ENCODE measurements around the gene SRSF3. TPM values are rescaled to one million over a fixed set of nuclear protein-coding genes. Genes with fewer than 3 reads are reported as not detected.

Gene SRSF3
- total and polyA plus RNA-seq, 9 of the 15 experiments (the other 6 are each of a cell fraction or from before 2014, with no cell fraction given) = 337 to 1,200 (median 518) TPM

GRCh38 chr6:36546920-36547645 is 47.1 kb upstream of the SRSF3 start, which contains the start of gene STK38 (continued):
- TF ChIP-seq STAT6 (CRISPR knock-in tag; IDR thresholded peaks at IDR 0.05) (no peak), HNRNPK (IDR thresholded peaks at IDR 0.05; ENCODE audit: low read depth, low read length, poor library complexity, severe bottlenecking) (no peak), ZNF655 (CRISPR knock-in tag; IDR thresholded peaks at IDR 0.05) (no peak), CBX1 (IDR thresholded peaks at IDR 0.05; ENCODE audit: low read depth) (peak; percentile 57; the same call in 1 of the 2 replicates), MTA1 (IDR thresholded peaks at IDR 0.05; ENCODE audit: borderline replicate concordance) (peak; percentile 85), ZNF695 (CRISPR knock-in tag; IDR thresholded peaks at IDR 0.05) (no peak), TSHZ1 (CRISPR knock-in tag; IDR thresholded peaks at IDR 0.05) (no peak), HMBOX1 (IDR thresholded peaks at IDR 0.05) (no peak), IRF9 (tag; IDR thresholded peaks at IDR 0.05) (no peak), JUN (IDR thresholded peaks at IDR 0.05; ENCODE audit: borderline replicate concordance, low read depth, low read length) (no peak), JUN (CRISPR knock-in tag; IDR thresholded peaks at IDR 0.05; ENCODE audit: borderline replicate concordance) (no peak), ZKSCAN1 (IDR thresholded peaks at IDR 0.05; ENCODE audit: low read depth, low read length) (no peak), MCM2 (IDR thresholded peaks at IDR 0.05; ENCODE audit: low read depth) (no peak), NR2C1 (IDR thresholded peaks at IDR 0.05) (no peak), NR2C1 (tag; IDR thresholded peaks at IDR 0.05) (no peak), HMG20B (CRISPR knock-in tag; IDR thresholded peaks at IDR 0.05) (no peak), XRCC4 (IDR thresholded peaks at IDR 0.05; ENCODE audit: extremely low read depth, insufficient read depth, insufficient read length) (no peak), ZNF311 (CRISPR knock-in tag; IDR thresholded peaks at IDR 0.05) (no peak), DDX20 (tag; IDR thresholded peaks at IDR 0.05; ENCODE audit: low read depth) (no peak), FUS (optimal IDR thresholded peaks at IDR 0.05; ENCODE audit: low read depth, low read length) (no peak)
